HEK293 (cell line): ENCODE results near the gene ACVR1.

ENCODE experiments used
- CTCF ChIA-PET: fragments of 350-600 bp; formaldehyde crosslinking; extraction: SDS; loops from one replicate; lab custom pipeline; 2021; ENCODE audit warnings: antibody characterized with exemption; lab: Yijun Ruan, JAX
- POLR2A ChIA-PET: fragments of 300-600 bp; formaldehyde crosslinking; extraction: SDS; loops from one replicate; lab custom pipeline; 2020; ENCODE audit warnings: antibody characterized with exemption, inconsistent platforms; lab: Yijun Ruan, JAX
- H3K27ac ChIP-seq: fragments of 200-500 bp; sonication (Bioruptor generic); 2 replicates; pipeline ENCODE4 v1.5.1; 2014; ENCODE audit warnings: low read depth, low read length, control low read depth, inconsistent platforms; ENCODE audit errors: extremely low read depth
- H3K36me3 ChIP-seq, 2 experiments: fragments of 200-500 bp in 1 of 2; sonication (Bioruptor generic) in 1 of 2; 1 replicate in 1 of 2; 2 replicates in 1 of 2; pipeline ENCODE4 v1.5.1; 2014 to 2017; ENCODE audit warnings: inconsistent platforms in 2 of 2, low read length in 2 of 2; ENCODE audit not compliant: control insufficient read depth in 2 of 2, insufficient read depth in 1 of 2
- H3K4me1 ChIP-seq: fragments of 200-500 bp; sonication (Bioruptor generic); 2 replicates; pipeline ENCODE4 v1.5.1; 2014; ENCODE audit warnings: mild to moderate bottlenecking, low read length, inconsistent platforms; ENCODE audit not compliant: control insufficient read depth, insufficient read depth
- H3K4me3 ChIP-seq: 2 replicates; pipeline ENCODE4 v1.5.1; 2011; ENCODE audit warnings: low read depth, mild to moderate bottlenecking, control low read depth, low read length, moderate library complexity
- H3K9me3 ChIP-seq: fragments of 200-500 bp; sonication (Bioruptor generic); 2 replicates; pipeline ENCODE4 v1.5.1; 2014; ENCODE audit warnings: low read depth, low read length, inconsistent platforms; ENCODE audit not compliant: control insufficient read depth, insufficient read depth
- INSM2 ChIP-seq: fragments of 450-650 bp; formaldehyde crosslinking; IDR thresholded peaks from 2 replicates; pipeline ENCODE4 v1.5.1; 2016; ENCODE audit warnings: missing biosample characterization, missing genetic modification characterization
- OVOL3 ChIP-seq: fragments of 450-650 bp; formaldehyde crosslinking; IDR thresholded peaks from 2 replicates; pipeline ENCODE4 v1.5.1; 2016; ENCODE audit warnings: missing biosample characterization, missing genetic modification characterization
- PRDM10 ChIP-seq: fragments of 450-650 bp; formaldehyde crosslinking; IDR thresholded peaks from 2 replicates; pipeline ENCODE4 v1.5.1; 2016; ENCODE audit warnings: missing biosample characterization, missing genetic modification characterization
- ZBTB49 ChIP-seq: fragments of 450-650 bp; formaldehyde crosslinking; IDR thresholded peaks from 2 replicates; pipeline ENCODE4 v1.5.1; 2016; ENCODE audit warnings: missing biosample characterization, missing genetic modification characterization, low read depth
- ZBTB8A ChIP-seq: fragments of 450-650 bp; formaldehyde crosslinking; IDR thresholded peaks from 2 replicates; pipeline ENCODE4 v1.5.1; 2016; ENCODE audit warnings: missing biosample characterization, missing genetic modification characterization
- ZNF112 ChIP-seq: fragments of 450-650 bp; formaldehyde crosslinking; IDR thresholded peaks from 2 replicates; pipeline ENCODE4 v1.5.0; 2017; ENCODE audit warnings: missing biosample characterization, missing genetic modification characterization
- ZNF121 ChIP-seq: fragments of 450-650 bp; formaldehyde crosslinking; IDR thresholded peaks from 2 replicates; pipeline ENCODE4 v1.5.1; 2016; ENCODE audit warnings: missing biosample characterization, missing genetic modification characterization
- ZNF2 ChIP-seq: fragments of 450-650 bp; formaldehyde crosslinking; IDR thresholded peaks from 2 replicates; pipeline ENCODE4 v1.5.1; 2016; ENCODE audit warnings: missing biosample characterization, missing genetic modification characterization
- ZNF223 ChIP-seq: fragments of 450-650 bp; formaldehyde crosslinking; IDR thresholded peaks from 2 replicates; pipeline ENCODE4 v1.5.1; 2016; ENCODE audit warnings: missing biosample characterization, missing genetic modification characterization
- ZNF280D ChIP-seq: fragments of 450-650 bp; formaldehyde crosslinking; IDR thresholded peaks from 2 replicates; pipeline ENCODE4 v1.5.1; 2016; ENCODE audit warnings: missing biosample characterization, missing genetic modification characterization
- ZNF292 ChIP-seq: fragments of 450-650 bp; formaldehyde crosslinking; IDR thresholded peaks from 2 replicates; pipeline ENCODE4 v1.5.1; 2016; ENCODE audit warnings: low read depth, missing biosample characterization, missing genetic modification characterization, borderline replicate concordance
- ZNF544 ChIP-seq: fragments of 450-650 bp; formaldehyde crosslinking; IDR thresholded peaks from 2 replicates; pipeline ENCODE4 v1.5.0; 2017; ENCODE audit warnings: missing biosample characterization, missing genetic modification characterization
- ZNF580 ChIP-seq: fragments of 450-650 bp; formaldehyde crosslinking; IDR thresholded peaks from 2 replicates; pipeline ENCODE4 v1.5.1; 2016; ENCODE audit warnings: missing biosample characterization, missing genetic modification characterization
- ZNF610 ChIP-seq: fragments of 450-650 bp; formaldehyde crosslinking; IDR thresholded peaks from 2 replicates; pipeline ENCODE4 v1.5.1; 2016; ENCODE audit warnings: missing biosample characterization, missing genetic modification characterization, borderline replicate concordance
- ZNF658 ChIP-seq: fragments of 450-650 bp; formaldehyde crosslinking; IDR thresholded peaks from 2 replicates; pipeline ENCODE4; 2016; ENCODE audit warnings: missing biosample characterization, missing genetic modification characterization
- ZNF660 ChIP-seq: fragments of 450-650 bp; IDR thresholded peaks from 2 replicates; pipeline ENCODE4 v1.5.1; 2018; ENCODE audit warnings: missing biosample characterization, mild to moderate bottlenecking, missing genetic modification characterization
- ZNF747 ChIP-seq: fragments of 450-650 bp; formaldehyde crosslinking; IDR thresholded peaks from 2 replicates; pipeline ENCODE4 v1.5.1; 2016; ENCODE audit warnings: missing biosample characterization, missing genetic modification characterization
- ZNF76 ChIP-seq: fragments of 450-650 bp; formaldehyde crosslinking; IDR thresholded peaks from 2 replicates; pipeline ENCODE4; 2016; ENCODE audit warnings: low read depth, missing biosample characterization, missing genetic modification characterization, borderline replicate concordance
- ZNF776 ChIP-seq: fragments of 450-650 bp; formaldehyde crosslinking; IDR thresholded peaks from 2 replicates; pipeline ENCODE4 v1.5.0; 2017; ENCODE audit warnings: missing biosample characterization, missing genetic modification characterization, borderline replicate concordance
- ZSCAN16 ChIP-seq: fragments of 450-650 bp; formaldehyde crosslinking; IDR thresholded peaks from 2 replicates; pipeline ENCODE4 v1.5.1; 2016; ENCODE audit warnings: missing biosample characterization, missing genetic modification characterization
- ZSCAN18 ChIP-seq: fragments of 450-650 bp; formaldehyde crosslinking; IDR thresholded peaks from 2 replicates; pipeline ENCODE4 v1.5.1; 2016; ENCODE audit warnings: missing biosample characterization, missing genetic modification characterization

The ACVR1 gene

GRCh38 chr2:157866202-157866601 is 9.9 kb downstream of the ACVR1 start (continued):
- TF ChIP-seq ZNF580 (tag by site-specific recombination) (no peak), ZNF121 (tag by site-specific recombination) (no peak), ZSCAN16 (tag by site-specific recombination) (no peak), ZNF280D (tag by site-specific recombination) (no peak), ZSCAN18 (no peak), ZBTB8A (tag by site-specific recombination) (no peak), INSM2 (tag by site-specific recombination) (no peak), ZNF112 (tag by site-specific recombination) (no peak)
- TF ChIP-seq, all 188 proteins: peak for 0

- Histone ChIP-seq H3K36me3 (no peaks in the 10 kb centered on the region; a peak in 1 of 3 replicates), H3K4me1 (peaks cover 13% of the 10 kb centered on the region), H3K27ac (no peak overlapping the region), H3K9me3 (no peaks in the 10 kb centered on the region), H3K4me3 (no peak overlapping the region)
- CTCF ChIA-PET = no interaction called here
- POLR2A ChIA-PET = interaction anchor here (0.7 kb wide), 1 partner anchor 11 kb away, joined by 3 read pairs; no protein-coding TSS in a partner anchor
- TF ChIP-seq ZNF223 (tag by site-specific recombination) = no peak
- TF ChIP-seq ZNF580 (tag by site-specific recombination) = no peak
- TF ChIP-seq ZNF544 (tag by site-specific recombination) = no peak
- no peak for TF ChIP-seq ZNF610 (tag by site-specific recombination)
- no peak for TF ChIP-seq ZNF747 (tag by site-specific recombination)
- no peak for TF ChIP-seq OVOL3 (tag by site-specific recombination)
- TF ChIP-seq ZNF292 = no peak
- no peak for TF ChIP-seq ZNF2
- no peak for TF ChIP-seq ZNF660 (tag by site-specific recombination)
- TF ChIP-seq ZBTB49 (tag by site-specific recombination) = no peak
- TF ChIP-seq ZNF76 (tag by site-specific recombination) = no peak
- no peak for TF ChIP-seq ZNF658 (tag by site-specific recombination)
- TF ChIP-seq ZSCAN18 = no peak
- no peak for TF ChIP-seq PRDM10 (tag by site-specific recombination)
- TF ChIP-seq ZNF776 (tag by site-specific recombination) = no peak
Observed at GRCh38 chr2:157864857-157865430, 11.2 kb downstream of the ACVR1 start.
